ENCODE measurements around the gene FOXP4. TPM values are rescaled to one million over a fixed set of nuclear protein-coding genes. Genes with fewer than 3 reads are reported as not detected.

The FOXP4 gene
- total RNA-seq, 1 donor from 2014 or later: 26.9 TPM

- H3K27me3 Mint-ChIP-seq (ENCODE audit: unreplicated experiment): no peaks in the 10 kb centered on the region
- no peak overlapping the region for H3K4me3 Mint-ChIP-seq (ENCODE audit: unreplicated experiment)
Measured at GRCh38 chr6:41634657-41635056, 88.5 kb downstream of the FOXP4 start.

GRCh38 chr6:41635365-41635764, 89.2 kb downstream of the FOXP4 start:
- Mint-ChIP-seq H3K27ac (ENCODE audit: unreplicated experiment) (peak overlapping the region; percentile 77), H3K4me1 (ENCODE audit: unreplicated experiment) (peaks cover 48% of the 10 kb centered on the region)
- DNase-seq (ENCODE audit: extremely low spot score, unreplicated experiment): no peak

More at GRCh38 chr6:41634657-41635056, 88.5 kb downstream of the FOXP4 start:
- Mint-ChIP-seq H3K27ac (ENCODE audit: unreplicated experiment) (peak overlapping the region; percentile 77), H3K36me3 (ENCODE audit: unreplicated experiment) (no peaks in the 10 kb centered on the region), H3K9me3 (ENCODE audit: unreplicated experiment) (no peaks in the 10 kb centered on the region), H3K4me1 (ENCODE audit: unreplicated experiment) (peaks cover 41% of the 10 kb centered on the region)
- no peak for TF ChIP-seq CTCF (IDR thresholded peaks at IDR 0.05)
- no peak for DNase-seq (ENCODE audit: extremely low spot score, unreplicated experiment)

GRCh38 chr6:41636833-41637193, 90.6 kb downstream of the FOXP4 start:
- Mint-ChIP-seq H3K4me3 (ENCODE audit: unreplicated experiment) (peak overlapping the region; percentile 62), H3K4me1 (ENCODE audit: unreplicated experiment) (peaks cover 62% of the 10 kb centered on the region), H3K27ac (ENCODE audit: unreplicated experiment) (peak overlapping the region; percentile 70), H3K9me3 (ENCODE audit: unreplicated experiment) (no peaks in the 10 kb centered on the region), H3K36me3 (ENCODE audit: unreplicated experiment) (peaks cover 3% of the 10 kb centered on the region), H3K27me3 (ENCODE audit: unreplicated experiment) (no peaks in the 10 kb centered on the region)
- no peak for DNase-seq (ENCODE audit: extremely low spot score, unreplicated experiment)
- TF ChIP-seq CTCF (IDR thresholded peaks at IDR 0.05): no peak

More at GRCh38 chr6:41635365-41635764, 89.2 kb downstream of the FOXP4 start:
- no peaks in the 10 kb centered on the region for H3K9me3 Mint-ChIP-seq (ENCODE audit: unreplicated experiment)
- H3K4me3 Mint-ChIP-seq (ENCODE audit: unreplicated experiment): peak overlapping the region; percentile 39
- no peaks in the 10 kb centered on the region for H3K36me3 Mint-ChIP-seq (ENCODE audit: unreplicated experiment)
- H3K27me3 Mint-ChIP-seq (ENCODE audit: unreplicated experiment): no peaks in the 10 kb centered on the region
- no peak for TF ChIP-seq CTCF (IDR thresholded peaks at IDR 0.05)

GRCh38 chr6:41637194-41638001, 91.2 kb downstream of the FOXP4 start:
- no peak for TF ChIP-seq CTCF (IDR thresholded peaks at IDR 0.05)
- Mint-ChIP-seq H3K27ac (ENCODE audit: unreplicated experiment) (peak overlapping the region; percentile 91), H3K27me3 (ENCODE audit: unreplicated experiment) (no peaks in the 10 kb centered on the region), H3K9me3 (ENCODE audit: unreplicated experiment) (no peaks in the 10 kb centered on the region), H3K4me3 (ENCODE audit: unreplicated experiment) (peak overlapping the region; percentile 83), H3K4me1 (ENCODE audit: unreplicated experiment) (peaks cover 67% of the 10 kb centered on the region), H3K36me3 (ENCODE audit: unreplicated experiment) (peaks cover 4% of the 10 kb centered on the region)
- DNase-seq (ENCODE audit: extremely low spot score, unreplicated experiment): no peak

Measured in osteocyte (in vitro differentiated cells).